ENCODE results near the gene SETBP1. TPM values are rescaled to one million over a fixed set of nuclear protein-coding genes. Genes with fewer than 3 reads are reported as not detected.

SETBP1 gene
- total and polyA plus RNA-seq, 7 experiments from 2014 or later, result 0.08 to 12.5 (median 2.5) TPM; not detected in 2

DNA sequence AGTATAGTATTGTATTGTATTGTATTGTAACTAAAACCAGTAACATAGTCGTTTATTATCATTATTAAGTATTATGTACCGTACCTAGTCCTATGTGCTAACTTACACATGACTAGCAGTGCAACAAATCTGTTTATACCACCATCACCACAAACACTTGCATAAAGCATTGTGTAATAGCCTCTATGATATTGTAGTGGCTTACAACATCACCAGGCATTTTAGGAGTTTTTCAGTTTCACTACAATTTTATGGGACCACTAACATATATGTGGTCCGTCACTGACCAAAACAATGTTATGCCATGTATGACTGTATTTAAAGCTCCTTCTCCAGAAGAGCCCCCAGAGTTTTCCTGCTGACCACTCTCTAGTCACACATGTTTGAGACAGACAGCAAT lies 306.2 kb downstream of the SETBP1 start:
- H3K27ac ChIP-seq (ENCODE audit: low read depth, low read length), result no peak overlapping the region
- H3K27me3 Mint-ChIP-seq, result peaks cover 0 to 3% (median 0%) of the 10 kb centered on the region in 5 donors
- intact Hi-C loops (cut with micrococcal nuclease), result no loop called here
- no peaks in the 10 kb centered on the region for H3K9me3 ChIP-seq (ENCODE audit: control insufficient read depth in 2 of 3, low read length in 3 of 3)
- no peaks in the 10 kb centered on the region for H3K27me3 ChIP-seq (ENCODE audit: control insufficient read depth in 2 of 2, insufficient read depth in 2 of 2, low read length in 2 of 2)
- POLR2A ChIA-PET, result no interaction called here
- H3K4me3 Mint-ChIP-seq, result no peak overlapping the region
- H3K9me3 Mint-ChIP-seq, result peaks cover 0 to 8% (median 0%) of the 10 kb centered on the region in 11 donors
- no peak overlapping the region for H3K27ac Mint-ChIP-seq
- peak; percentile 24 for ATAC-seq
- H3K36me3 ChIP-seq (ENCODE audit: control insufficient read depth in 2 of 3, insufficient read depth in 3 of 3, low read length in 3 of 3), result no peaks in the 10 kb centered on the region
- H3K4me1 ChIP-seq (ENCODE audit: control insufficient read depth in 2 of 2, insufficient read depth in 2 of 2, low read length in 2 of 2), result no peaks in the 10 kb centered on the region
- H3K36me3 Mint-ChIP-seq, result no peaks in the 10 kb centered on the region
- no peak for DNase-seq
- CTCF ChIA-PET, result interaction anchor here (0.5 kb wide), 1 partner anchor 11 kb away, joined by 3 read pairs; no protein-coding TSS in a partner anchor
- H3K4me3 ChIP-seq (ENCODE audit: low read length), result no peak overlapping the region
- H3K4me1 Mint-ChIP-seq, result no peaks in the 10 kb centered on the region

DNA sequence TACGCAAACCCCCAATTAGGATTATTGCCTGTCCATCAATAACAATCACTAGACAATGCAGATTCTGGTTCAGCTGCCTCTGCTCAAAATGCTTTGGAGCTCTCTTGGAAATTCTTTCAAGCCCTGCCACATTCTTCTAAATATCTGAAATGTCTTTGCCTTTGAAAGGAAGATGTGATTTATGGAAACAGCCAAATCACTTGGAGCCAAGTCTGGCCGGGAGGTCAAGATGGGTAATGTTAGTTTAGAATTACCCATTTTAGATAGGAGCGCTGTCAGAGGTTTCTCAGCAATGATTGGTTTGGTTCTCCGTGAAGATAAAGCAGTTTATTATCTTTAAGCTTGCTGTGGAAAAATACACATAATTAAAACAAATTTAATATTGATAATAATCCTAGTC lies 306.7 kb downstream of the SETBP1 start:
- Mint-ChIP-seq H3K9me3 (peaks cover 0 to 8% (median 0%) of the 10 kb centered on the region in 11 donors), H3K4me1 (no peaks in the 10 kb centered on the region), H3K4me3 (no peak overlapping the region), H3K36me3 (no peaks in the 10 kb centered on the region), H3K27ac (no peak overlapping the region), H3K27me3 (peaks cover 0 to 3% (median 0%) of the 10 kb centered on the region in 5 donors)
- POLR2A ChIA-PET, result no interaction called here
- intact Hi-C loops (cut with micrococcal nuclease), result no loop called here
- Histone ChIP-seq H3K27me3 (ENCODE audit: control insufficient read depth in 2 of 2, insufficient read depth in 2 of 2, low read length in 2 of 2) (no peaks in the 10 kb centered on the region), H3K4me3 (ENCODE audit: low read length) (no peak overlapping the region), H3K9me3 (ENCODE audit: control insufficient read depth in 2 of 3, low read length in 3 of 3) (no peaks in the 10 kb centered on the region), H3K27ac (ENCODE audit: low read depth, low read length) (no peak overlapping the region), H3K36me3 (ENCODE audit: control insufficient read depth in 2 of 3, insufficient read depth in 3 of 3, low read length in 3 of 3) (no peaks in the 10 kb centered on the region), H3K4me1 (ENCODE audit: control insufficient read depth in 2 of 2, insufficient read depth in 2 of 2, low read length in 2 of 2) (no peaks in the 10 kb centered on the region)
- DNase-seq (no peak), ATAC-seq (no peak)
- CTCF ChIA-PET, result interaction anchor here (0.5 kb wide), 1 partner anchor 11 kb away, joined by 3 read pairs; no protein-coding TSS in a partner anchor

DNA sequence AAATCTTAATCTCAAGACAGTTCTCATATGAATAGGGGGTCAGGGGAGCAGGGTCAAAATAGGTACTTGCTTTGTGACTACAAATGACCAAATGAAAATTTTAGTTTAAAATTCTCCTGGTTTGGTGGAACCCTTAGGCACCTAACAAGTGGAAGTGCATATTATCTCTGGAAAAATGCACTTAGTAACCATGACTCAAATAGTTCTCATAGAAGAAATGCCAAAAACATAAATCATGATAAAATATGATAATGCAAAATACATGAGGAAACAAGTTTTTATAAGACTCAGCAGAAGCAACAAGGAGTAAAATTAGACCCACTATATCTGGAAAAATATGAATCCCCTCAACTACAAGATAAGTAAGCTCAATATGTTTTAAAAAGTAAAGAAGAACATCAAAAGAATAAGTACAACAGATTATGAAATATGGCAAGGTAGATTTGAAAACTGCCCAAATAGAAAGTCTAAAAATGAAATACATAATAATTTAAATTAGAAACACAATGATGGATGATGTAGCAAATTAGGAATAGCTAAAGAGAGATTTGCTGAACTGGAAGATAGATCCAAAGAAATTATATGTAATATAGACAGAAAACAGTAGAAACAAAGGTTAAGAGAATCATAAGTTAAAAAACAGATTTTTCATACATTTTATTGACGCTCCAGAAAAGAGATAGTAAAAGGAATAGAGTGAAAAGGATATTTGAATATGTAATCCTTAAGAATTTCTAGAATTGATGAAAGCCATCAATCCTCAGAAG lies 308.3 kb downstream of the SETBP1 start:
- Mint-ChIP-seq H3K9me3 (peaks cover 0 to 8% (median 0%) of the 10 kb centered on the region in 11 donors), H3K4me1 (no peaks in the 10 kb centered on the region), H3K36me3 (no peaks in the 10 kb centered on the region), H3K27me3 (peaks cover 0 to 3% (median 0%) of the 10 kb centered on the region in 5 donors), H3K4me3 (no peak overlapping the region), H3K27ac (no peak overlapping the region)
- no peaks in the 10 kb centered on the region for H3K4me1 ChIP-seq (ENCODE audit: control insufficient read depth in 2 of 2, insufficient read depth in 2 of 2, low read length in 2 of 2)
- POLR2A ChIA-PET, result no interaction called here
- ATAC-seq (no peak), DNase-seq (no peak)
- CTCF ChIA-PET, result interaction anchor here (0.6 to 0.7 kb wide), 2 partner anchors 64 to 372 kb away, joined by 3 read pairs; no protein-coding TSS in a partner anchor
- intact Hi-C loops (cut with micrococcal nuclease), result no loop called here
- no peak overlapping the region for H3K4me3 ChIP-seq (ENCODE audit: low read length)
- H3K36me3 ChIP-seq (ENCODE audit: control insufficient read depth in 2 of 3, insufficient read depth in 3 of 3, low read length in 3 of 3), result no peaks in the 10 kb centered on the region
- H3K27me3 ChIP-seq (ENCODE audit: control insufficient read depth in 2 of 2, insufficient read depth in 2 of 2, low read length in 2 of 2), result no peaks in the 10 kb centered on the region
- H3K9me3 ChIP-seq (ENCODE audit: control insufficient read depth in 2 of 3, low read length in 3 of 3), result no peaks in the 10 kb centered on the region
- no peak overlapping the region for H3K27ac ChIP-seq (ENCODE audit: low read depth, low read length)

DNA sequence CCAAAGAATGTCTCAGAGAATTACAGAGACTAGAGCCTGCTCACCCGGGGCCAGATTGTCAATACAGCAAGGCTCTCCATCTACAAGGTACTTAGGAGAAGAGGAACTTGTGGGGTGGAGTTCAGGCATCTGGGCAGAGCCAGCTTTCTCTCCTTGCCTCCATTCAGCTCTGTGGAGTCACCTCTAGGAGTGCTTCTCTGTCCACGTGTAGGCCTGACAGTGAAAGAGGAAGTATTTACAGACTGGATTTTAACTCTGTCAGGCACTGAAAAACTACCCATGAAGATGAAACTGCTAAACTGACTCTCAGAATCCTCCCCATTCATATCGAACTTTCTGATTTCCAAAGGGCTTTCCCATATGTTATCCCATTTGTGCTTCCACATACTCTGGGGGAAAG lies 315.6 kb downstream of the SETBP1 start:
- H3K4me3 Mint-ChIP-seq, result no peak overlapping the region
- DNase-seq, result no peak

DNA sequence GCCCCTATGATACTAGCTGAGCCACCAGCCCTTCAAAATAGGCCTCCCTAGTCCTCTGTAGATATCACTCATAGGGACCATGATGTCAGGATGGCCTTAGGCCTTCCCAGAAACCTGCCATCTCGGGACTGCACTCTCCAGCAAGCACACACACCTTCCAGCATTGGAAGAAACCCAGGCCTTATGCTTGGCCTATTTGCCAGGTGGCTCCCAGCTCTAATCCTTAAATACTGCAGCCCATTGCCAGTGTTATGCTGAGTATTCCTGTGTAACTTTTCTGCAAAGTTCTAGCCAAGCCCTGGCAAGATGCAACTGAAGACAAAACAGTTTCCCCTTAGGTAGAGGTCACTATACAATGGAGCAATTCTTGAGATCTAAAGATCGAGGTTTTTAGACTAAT lies 316.5 kb downstream of the SETBP1 start:
- H3K36me3 ChIP-seq (ENCODE audit: control insufficient read depth in 2 of 3, insufficient read depth in 3 of 3, low read length in 3 of 3), result no peaks in the 10 kb centered on the region
- no peak overlapping the region for H3K4me3 ChIP-seq (ENCODE audit: low read length)
- no peak overlapping the region for H3K27ac ChIP-seq (ENCODE audit: low read depth, low read length)
- ATAC-seq, result no peak
- H3K4me1 ChIP-seq (ENCODE audit: control insufficient read depth in 2 of 2, insufficient read depth in 2 of 2, low read length in 2 of 2), result no peaks in the 10 kb centered on the region
- no peaks in the 10 kb centered on the region for H3K27me3 ChIP-seq (ENCODE audit: control insufficient read depth in 2 of 2, insufficient read depth in 2 of 2, low read length in 2 of 2)
- no peak overlapping the region for H3K4me3 Mint-ChIP-seq
- peaks cover 0 to 2% (median 0%) of the 10 kb centered on the region in 5 donors for H3K36me3 Mint-ChIP-seq
- POLR2A ChIA-PET, result no interaction called here
- H3K9me3 ChIP-seq (ENCODE audit: control insufficient read depth in 2 of 3, low read length in 3 of 3), result no peaks in the 10 kb centered on the region
- CTCF ChIA-PET, result no interaction called here
- no peak overlapping the region for H3K27ac Mint-ChIP-seq
- peaks cover 0 to 13% (median 3%) of the 10 kb centered on the region in 11 donors for H3K9me3 Mint-ChIP-seq
- H3K27me3 Mint-ChIP-seq, result no peaks in the 10 kb centered on the region
- no peak for DNase-seq
- no peaks in the 10 kb centered on the region for H3K4me1 Mint-ChIP-seq
- intact Hi-C loops (cut with micrococcal nuclease), result no loop called here

More for the DNA sequence above, 315.6 kb downstream of the SETBP1 start:
- peaks cover 0 to 13% (median 3%) of the 10 kb centered on the region in 11 donors for H3K9me3 Mint-ChIP-seq
- Histone ChIP-seq H3K36me3 (ENCODE audit: control insufficient read depth in 2 of 3, insufficient read depth in 3 of 3, low read length in 3 of 3) (no peaks in the 10 kb centered on the region), H3K27me3 (ENCODE audit: control insufficient read depth in 2 of 2, insufficient read depth in 2 of 2, low read length in 2 of 2) (no peaks in the 10 kb centered on the region), H3K27ac (ENCODE audit: low read depth, low read length) (no peak overlapping the region), H3K4me3 (ENCODE audit: low read length) (no peak overlapping the region), H3K9me3 (ENCODE audit: control insufficient read depth in 2 of 3, low read length in 3 of 3) (no peaks in the 10 kb centered on the region), H3K4me1 (ENCODE audit: control insufficient read depth in 2 of 2, insufficient read depth in 2 of 2, low read length in 2 of 2) (no peaks in the 10 kb centered on the region)
- POLR2A ChIA-PET, result no interaction called here
- ATAC-seq, result peak; percentile 63
- H3K27me3 Mint-ChIP-seq, result no peaks in the 10 kb centered on the region
- no peak overlapping the region for H3K27ac Mint-ChIP-seq
- H3K36me3 Mint-ChIP-seq, result peaks cover 0 to 2% (median 0%) of the 10 kb centered on the region in 5 donors
- CTCF ChIA-PET, result no interaction called here
- H3K4me1 Mint-ChIP-seq, result no peaks in the 10 kb centered on the region
- intact Hi-C loops (cut with micrococcal nuclease), result no loop called here

DNA sequence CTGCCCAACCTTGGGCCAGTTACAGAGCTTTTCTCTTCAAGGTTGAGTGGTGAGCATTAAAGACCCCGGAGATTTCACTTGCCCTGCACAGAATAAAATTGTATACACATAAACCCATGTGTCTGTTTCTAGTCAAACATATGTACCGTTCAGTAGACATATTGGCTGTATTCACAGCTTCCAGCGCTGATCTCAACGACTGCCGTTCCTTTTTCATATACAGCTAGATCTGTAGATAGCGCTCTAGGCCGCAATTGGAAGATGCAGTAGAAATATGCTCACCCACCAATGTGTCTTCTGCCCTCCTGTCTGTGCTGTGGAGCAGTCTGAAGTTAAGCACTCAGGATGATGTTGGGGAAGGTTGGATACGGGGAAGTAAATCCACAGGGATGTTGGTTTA lies 317.7 kb downstream of the SETBP1 start:
- H3K4me3 Mint-ChIP-seq, result no peak overlapping the region
- no peak overlapping the region for H3K4me3 ChIP-seq (ENCODE audit: low read length)
- H3K9me3 ChIP-seq (ENCODE audit: control insufficient read depth in 2 of 3, low read length in 3 of 3), result no peaks in the 10 kb centered on the region
- H3K27ac Mint-ChIP-seq, result no peak overlapping the region
- H3K9me3 Mint-ChIP-seq, result peaks cover 0 to 13% (median 3%) of the 10 kb centered on the region in 11 donors
- CTCF ChIA-PET, result no interaction called here
- no peak overlapping the region for H3K27ac ChIP-seq (ENCODE audit: low read depth, low read length)
- peaks cover 0 to 2% (median 0%) of the 10 kb centered on the region in 5 donors for H3K36me3 Mint-ChIP-seq
- H3K27me3 Mint-ChIP-seq, result no peaks in the 10 kb centered on the region
- POLR2A ChIA-PET, result no interaction called here
- H3K27me3 ChIP-seq (ENCODE audit: control insufficient read depth in 2 of 2, insufficient read depth in 2 of 2, low read length in 2 of 2), result no peaks in the 10 kb centered on the region
- no peaks in the 10 kb centered on the region for H3K4me1 Mint-ChIP-seq
- DNase-seq, result no peak
- H3K36me3 ChIP-seq (ENCODE audit: control insufficient read depth in 2 of 3, insufficient read depth in 3 of 3, low read length in 3 of 3), result no peaks in the 10 kb centered on the region
- no peaks in the 10 kb centered on the region for H3K4me1 ChIP-seq (ENCODE audit: control insufficient read depth in 2 of 2, insufficient read depth in 2 of 2, low read length in 2 of 2)
- intact Hi-C loops (cut with micrococcal nuclease), result no loop called here
- ATAC-seq, result no peak

DNA sequence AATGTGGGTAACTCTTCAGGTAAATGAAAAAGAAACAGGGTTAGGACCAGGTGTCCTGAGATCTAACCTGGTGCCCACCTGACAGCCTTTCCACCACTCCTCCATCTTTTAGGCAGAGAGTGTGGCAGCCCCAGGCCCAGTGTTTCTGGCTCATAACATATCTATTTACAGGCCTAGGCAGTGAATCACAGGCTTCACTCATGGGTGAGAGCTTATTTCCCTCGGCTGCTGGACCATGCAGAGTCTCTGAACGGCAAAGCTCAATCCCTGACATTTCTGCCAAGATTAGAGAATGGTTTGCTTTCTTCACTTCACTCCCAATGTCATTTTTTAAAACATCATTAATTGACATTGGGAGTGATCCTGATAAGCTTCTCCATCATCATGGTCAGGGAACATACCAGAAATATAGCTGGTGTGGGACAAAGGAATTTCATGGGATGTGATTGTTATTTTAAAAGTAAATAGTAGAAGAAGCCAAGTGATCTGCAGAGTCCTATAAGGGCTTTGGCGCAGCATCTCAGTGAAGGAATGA lies 323.9 kb downstream of the SETBP1 start:
- H3K4me3 Mint-ChIP-seq, result no peak overlapping the region
- ChIA-PET CTCF (no interaction called here), POLR2A (no interaction called here)
- peaks cover 2 to 16% (median 13%) of the 10 kb centered on the region in 7 donors for H3K4me1 Mint-ChIP-seq
- no peaks in the 10 kb centered on the region for H3K36me3 Mint-ChIP-seq
- ATAC-seq (no peak), DNase-seq (no peak)
- no peak overlapping the region for H3K27ac Mint-ChIP-seq
- Histone ChIP-seq H3K27me3 (ENCODE audit: control insufficient read depth in 2 of 2, insufficient read depth in 2 of 2, low read length in 2 of 2) (no peaks in the 10 kb centered on the region), H3K4me3 (ENCODE audit: low read length) (no peak overlapping the region), H3K4me1 (ENCODE audit: control insufficient read depth in 2 of 2, insufficient read depth in 2 of 2, low read length in 2 of 2) (no peaks in the 10 kb centered on the region), H3K27ac (ENCODE audit: low read depth, low read length) (no peak overlapping the region), H3K36me3 (ENCODE audit: control insufficient read depth in 2 of 3, insufficient read depth in 3 of 3, low read length in 3 of 3) (no peaks in the 10 kb centered on the region), H3K9me3 (ENCODE audit: control insufficient read depth in 2 of 3, low read length in 3 of 3) (no peaks in the 10 kb centered on the region)
- intact Hi-C loops (cut with micrococcal nuclease), result no loop called here
- no peaks in the 10 kb centered on the region for H3K27me3 Mint-ChIP-seq
- H3K9me3 Mint-ChIP-seq, result no peaks in the 10 kb centered on the region
